C4-2B (cell line): Measurements from ENCODE around the gene ANGPTL2.

Experiments used
- ZFX ChIP-seq: fragments of 450-650 bp; IDR thresholded peaks from 2 replicates; pipeline ENCODE4 v1.6.1; 2017
- TF ChIP-seq, protein P1 (sequence below): fragments of 450-650 bp; conservative IDR thresholded peaks from 2 replicates; pipeline ENCODE4 v1.5.1; 2017; ENCODE audit warnings: mild to moderate bottlenecking

DNA sequence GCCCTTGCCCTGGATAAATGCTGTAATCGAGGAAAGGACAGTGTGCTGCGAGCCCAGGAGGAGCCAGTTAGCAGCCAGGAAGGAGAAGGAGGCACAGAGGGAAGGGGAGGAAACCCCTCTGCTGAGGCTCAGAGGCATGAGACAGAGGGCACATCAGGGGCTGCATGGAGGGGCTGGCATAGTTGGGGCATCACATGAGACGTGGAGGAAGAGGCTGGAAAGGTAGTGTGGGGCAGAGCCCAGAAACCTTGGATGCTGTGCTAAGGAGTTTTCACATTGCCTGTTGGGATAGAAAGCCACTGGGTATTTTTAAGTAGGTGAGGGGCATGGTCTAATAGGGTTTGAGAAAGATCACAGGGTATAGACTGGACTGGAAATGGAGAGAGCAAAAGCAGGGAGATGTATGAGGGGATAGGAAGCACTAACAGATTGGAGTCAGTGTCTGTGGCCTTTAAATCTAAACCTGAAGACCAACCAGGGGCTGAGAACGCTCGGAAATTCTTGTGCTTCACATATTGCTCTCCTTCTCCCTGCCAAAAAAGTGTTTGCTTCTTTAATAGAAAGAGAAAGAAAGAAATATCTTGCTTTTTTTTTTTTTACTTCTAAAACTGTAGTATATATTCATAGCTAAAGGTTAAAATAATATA is 33.0 kb upstream of the ANGPTL2 start:
- TF ChIP-seq, protein P1, sequence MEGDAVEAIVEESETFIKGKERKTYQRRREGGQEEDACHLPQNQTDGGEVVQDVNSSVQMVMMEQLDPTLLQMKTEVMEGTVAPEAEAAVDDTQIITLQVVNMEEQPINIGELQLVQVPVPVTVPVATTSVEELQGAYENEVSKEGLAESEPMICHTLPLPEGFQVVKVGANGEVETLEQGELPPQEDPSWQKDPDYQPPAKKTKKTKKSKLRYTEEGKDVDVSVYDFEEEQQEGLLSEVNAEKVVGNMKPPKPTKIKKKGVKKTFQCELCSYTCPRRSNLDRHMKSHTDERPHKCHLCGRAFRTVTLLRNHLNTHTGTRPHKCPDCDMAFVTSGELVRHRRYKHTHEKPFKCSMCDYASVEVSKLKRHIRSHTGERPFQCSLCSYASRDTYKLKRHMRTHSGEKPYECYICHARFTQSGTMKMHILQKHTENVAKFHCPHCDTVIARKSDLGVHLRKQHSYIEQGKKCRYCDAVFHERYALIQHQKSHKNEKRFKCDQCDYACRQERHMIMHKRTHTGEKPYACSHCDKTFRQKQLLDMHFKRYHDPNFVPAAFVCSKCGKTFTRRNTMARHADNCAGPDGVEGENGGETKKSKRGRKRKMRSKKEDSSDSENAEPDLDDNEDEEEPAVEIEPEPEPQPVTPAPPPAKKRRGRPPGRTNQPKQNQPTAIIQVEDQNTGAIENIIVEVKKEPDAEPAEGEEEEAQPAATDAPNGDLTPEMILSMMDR = no peak
- TF ChIP-seq ZFX = no peak
